Liver (tissue), 9 donors: Measurements from ENCODE around the gene PRRT3. TPM values are rescaled to one million over a fixed set of nuclear protein-coding genes. Genes with fewer than 3 reads are reported as not detected.

Source experiments
- DNase-seq: peaks from one replicate; pipeline ENCODE4 v3.0.0-alpha.2; 2017; ENCODE audit warnings: low spot score
- H3K27ac ChIP-seq, 2 donors: one replicate each; pipeline ENCODE4 v1.7.0; 2013; ENCODE audit warnings: inconsistent platforms in 2 of 2, low read length in 2 of 2, control low read depth in 1 of 2, low read depth in 1 of 2, mild to moderate bottlenecking in 1 of 2
- H3K27me3 ChIP-seq, 4 donors: one replicate each; pipeline versions ENCODE4 v1.6.1 to v1.7.0; 2013; ENCODE audit warnings: low read length in 3 of 4, inconsistent platforms in 1 of 4, mild to moderate bottlenecking in 1 of 4, moderate library complexity in 1 of 4; ENCODE audit not compliant: control insufficient read depth in 4 of 4, insufficient read depth in 4 of 4
- H3K36me3 ChIP-seq, 4 donors: one replicate each; pipeline versions ENCODE4 v1.6.1 to v1.7.0; 2013; ENCODE audit warnings: low read length in 3 of 4, mild to moderate bottlenecking in 3 of 4, low read depth in 1 of 4, moderate library complexity in 1 of 4; ENCODE audit not compliant: control insufficient read depth in 4 of 4, insufficient read depth in 3 of 4
- H3K4me1 ChIP-seq, 4 donors: one replicate each; pipeline versions ENCODE4 v1.6.1 to v1.7.0; 2013; ENCODE audit warnings: low read length in 3 of 4, mild to moderate bottlenecking in 3 of 4, moderate library complexity in 1 of 4; ENCODE audit not compliant: control insufficient read depth in 4 of 4, insufficient read depth in 4 of 4
- H3K4me3 ChIP-seq, 3 donors: one replicate each; pipeline versions ENCODE4 v1.6.1 to v1.7.0; 2013; ENCODE audit warnings: low read length in 3 of 3, control low read depth in 1 of 3, low read depth in 1 of 3, mild to moderate bottlenecking in 1 of 3
- H3K9ac ChIP-seq, 2 donors: one replicate each; pipeline ENCODE4 v1.7.0; 2013; ENCODE audit warnings: low read length in 2 of 2, mild to moderate bottlenecking in 2 of 2, moderate library complexity in 2 of 2, control low read depth in 1 of 2, low read depth in 1 of 2
- H3K9me3 ChIP-seq, 4 donors: one replicate each; pipeline versions ENCODE4 v1.6.1 to v1.7.0; 2013; ENCODE audit warnings: low read length in 3 of 4; ENCODE audit not compliant: control insufficient read depth in 4 of 4
- EGR1 ChIP-seq, 2 donors: IDR thresholded peaks; 2 replicates each; pipeline ENCODE4 v1.6.1; 2016 to 2018; ENCODE audit warnings: antibody characterized with exemption in 2 of 2, low read depth in 2 of 2
- FOXA1 ChIP-seq: IDR thresholded peaks from 2 replicates; pipeline ENCODE4 v1.6.1; 2016; ENCODE audit warnings: antibody characterized with exemption
- FOXA2 ChIP-seq: IDR thresholded peaks from 2 replicates; pipeline ENCODE4 v1.6.1; 2016; ENCODE audit warnings: antibody characterized with exemption
- GABPA ChIP-seq, 2 donors: IDR thresholded peaks in 1 of 2; conservative IDR thresholded peaks in 1 of 2; 2 replicates each; pipeline ENCODE4 v1.6.1; 2016; ENCODE audit warnings: antibody characterized with exemption in 2 of 2, mild to moderate bottlenecking in 1 of 2, moderate library complexity in 1 of 2
- HNF4A ChIP-seq, 2 donors: conservative IDR thresholded peaks; 2 replicates each; pipeline ENCODE4 v1.6.1; 2016; ENCODE audit warnings: antibody characterized with exemption in 2 of 2, mild to moderate bottlenecking in 2 of 2
- HNF4G ChIP-seq: IDR thresholded peaks from 2 replicates; pipeline ENCODE4 v1.6.1; 2016; ENCODE audit warnings: antibody characterized with exemption
- JUND ChIP-seq, 2 donors: IDR thresholded peaks; 2 replicates each; pipeline ENCODE4 v1.6.1; 2016; ENCODE audit warnings: antibody characterized with exemption in 2 of 2
- NR2F2 ChIP-seq: IDR thresholded peaks from 2 replicates; pipeline ENCODE4 v1.6.1; 2016; ENCODE audit warnings: antibody characterized with exemption
- RAD21 ChIP-seq, 2 donors: IDR thresholded peaks; 2 replicates each; pipeline ENCODE4 v1.6.1; 2016; ENCODE audit warnings: antibody characterized with exemption in 2 of 2, mild to moderate bottlenecking in 2 of 2
- RXRA ChIP-seq, 2 donors: IDR thresholded peaks; 2 replicates each; pipeline ENCODE4 v1.6.1; 2017 to 2018; ENCODE audit warnings: antibody characterized with exemption in 2 of 2, mild to moderate bottlenecking in 1 of 2
- SP1 ChIP-seq: IDR thresholded peaks from 2 replicates; pipeline ENCODE4 v1.6.1; 2018; ENCODE audit warnings: antibody characterized with exemption, mild to moderate bottlenecking
- TAF1 ChIP-seq: conservative IDR thresholded peaks from 2 replicates; pipeline ENCODE4 v1.6.1; 2016; ENCODE audit warnings: antibody characterized with exemption, mild to moderate bottlenecking
- YY1 ChIP-seq: IDR thresholded peaks from 2 replicates; pipeline ENCODE4 v1.6.1; 2016; ENCODE audit warnings: antibody characterized with exemption, mild to moderate bottlenecking
- WGBS: extraction: QIAGEN DNeasy Blood & Tissue Kit; methylation state at CpG from one replicate; pipeline ENCODE4 v1.1.7; 2013; 5-methylcytosine and 5-hydroxymethylcytosine counted together
- polyA plus RNA-seq, 2 donors: library from polyadenylated mRNA; stranded (reverse) in 1 of 2; unstranded in 1 of 2; fragments of 200-250 nt in 1 of 2; fragments of >200 nt in 1 of 2; fragmentation: Nextera tagmentation in 1 of 2; extraction: Ambion mirVana in 1 of 2; gene quantifications; one replicate each; pipeline versions ENCODE4 v1.2.1 to v1.2.3, GENCODE V29; 2013 to 2015
- total RNA-seq, 2 donors: library from RNA; depleted of rRNA; stranded (reverse); fragments of >200 nt; gene quantifications; one replicate each; pipeline ENCODE4 v1.2.3, GENCODE V29; 2014
- TF ChIP-seq, protein P1 (sequence below): fragments of 150-350 bp; IDR thresholded peaks from 2 replicates; pipeline ENCODE4 v1.5.1; 2017; ENCODE audit warnings: improper control_type of control experiment, low read depth, low read length; ENCODE audit not compliant: missing input control
- TF ChIP-seq, protein P2 (sequence below): IDR thresholded peaks from 2 replicates; pipeline ENCODE4 v1.6.1; 2016; ENCODE audit warnings: antibody characterized with exemption
- TF ChIP-seq, protein P3 (sequence below): IDR thresholded peaks from 2 replicates; pipeline ENCODE4 v1.6.1; 2016; ENCODE audit warnings: antibody characterized with exemption, mild to moderate bottlenecking
- TF ChIP-seq, protein P4 (sequence below): IDR thresholded peaks from 2 replicates; pipeline ENCODE4 v1.6.1; 2016; ENCODE audit warnings: antibody characterized with exemption
- TF ChIP-seq, protein P5 (sequence below): IDR thresholded peaks from 2 replicates; pipeline ENCODE4 v1.6.1; 2016; ENCODE audit warnings: antibody characterized with exemption
- donor health status: healthy.
- donor health status: healthy.
- donor health status: healthy.
- donor health status: healthy.
- donor health status: healthy.

Gene PRRT3
- total and polyA plus RNA-seq, 4 donors, result 0.14 to 0.79 (median 0.24) TPM

DNA sequence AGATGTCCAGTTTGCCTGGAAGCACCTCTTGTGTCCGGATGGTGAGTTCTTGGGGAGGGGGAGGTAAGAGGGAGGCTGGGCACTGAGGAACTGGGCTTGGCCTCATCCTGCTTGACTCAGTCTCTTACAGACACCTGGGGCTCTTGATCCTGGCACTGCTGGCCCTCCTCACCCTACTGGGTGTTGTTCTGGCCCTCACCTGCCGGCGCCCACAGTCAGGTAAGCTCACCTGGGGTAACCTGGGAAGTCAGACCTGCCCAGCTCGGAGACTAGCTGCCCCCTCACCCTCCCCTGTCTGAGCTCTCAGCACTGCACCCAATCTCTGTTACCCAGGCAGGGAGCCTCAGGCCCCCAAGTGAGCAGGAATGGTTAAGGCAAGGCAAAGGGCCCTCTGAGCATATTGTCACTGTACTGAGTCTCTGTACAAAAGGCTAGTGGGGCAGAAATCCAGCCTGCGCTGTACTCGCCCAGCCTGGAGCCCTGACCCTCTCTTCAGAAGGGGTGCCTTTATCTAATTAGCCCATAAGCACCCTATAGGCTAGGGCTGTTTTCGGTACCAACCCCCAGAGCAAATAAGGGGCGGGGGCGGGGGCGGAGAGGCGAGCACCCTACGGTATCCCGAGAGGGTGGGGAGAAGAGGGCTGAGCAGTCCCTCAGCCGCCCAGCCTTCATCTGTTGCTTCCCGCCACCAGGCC is 37.5 kb downstream of the PRRT3 start:
- Histone ChIP-seq H3K9me3 (no peaks in the 10 kb centered on the region), H3K4me1 (peaks cover 21 to 85% (median 64%) of the 10 kb centered on the region in 4 donors), H3K36me3 (peaks cover 0 to under 1% (median 0%) of the 10 kb centered on the region in 4 donors), H3K4me3 (peak overlapping the region; percentile 16 to 67 (median 60)), H3K27me3 (no peaks in the 10 kb centered on the region), H3K9ac (no peak overlapping the region), H3K27ac (peak overlapping the region; percentile 79 to 89)
- WGBS, result 20% methylated on average over 15 of the region's 15 CpGs
- TF ChIP-seq GABPA (IDR thresholded peaks at IDR 0.05 in 1 of 2, conservative IDR thresholded peaks at IDR 0.05 in 1 of 2) (no peak), NR2F2 (no peak), HNF4G (no peak), FOXA2 (no peak), TAF1 (no peak), SP1 (no peak)
- TF ChIP-seq, protein P1, sequence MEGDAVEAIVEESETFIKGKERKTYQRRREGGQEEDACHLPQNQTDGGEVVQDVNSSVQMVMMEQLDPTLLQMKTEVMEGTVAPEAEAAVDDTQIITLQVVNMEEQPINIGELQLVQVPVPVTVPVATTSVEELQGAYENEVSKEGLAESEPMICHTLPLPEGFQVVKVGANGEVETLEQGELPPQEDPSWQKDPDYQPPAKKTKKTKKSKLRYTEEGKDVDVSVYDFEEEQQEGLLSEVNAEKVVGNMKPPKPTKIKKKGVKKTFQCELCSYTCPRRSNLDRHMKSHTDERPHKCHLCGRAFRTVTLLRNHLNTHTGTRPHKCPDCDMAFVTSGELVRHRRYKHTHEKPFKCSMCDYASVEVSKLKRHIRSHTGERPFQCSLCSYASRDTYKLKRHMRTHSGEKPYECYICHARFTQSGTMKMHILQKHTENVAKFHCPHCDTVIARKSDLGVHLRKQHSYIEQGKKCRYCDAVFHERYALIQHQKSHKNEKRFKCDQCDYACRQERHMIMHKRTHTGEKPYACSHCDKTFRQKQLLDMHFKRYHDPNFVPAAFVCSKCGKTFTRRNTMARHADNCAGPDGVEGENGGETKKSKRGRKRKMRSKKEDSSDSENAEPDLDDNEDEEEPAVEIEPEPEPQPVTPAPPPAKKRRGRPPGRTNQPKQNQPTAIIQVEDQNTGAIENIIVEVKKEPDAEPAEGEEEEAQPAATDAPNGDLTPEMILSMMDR, result no peak
- TF ChIP-seq, protein P2, sequence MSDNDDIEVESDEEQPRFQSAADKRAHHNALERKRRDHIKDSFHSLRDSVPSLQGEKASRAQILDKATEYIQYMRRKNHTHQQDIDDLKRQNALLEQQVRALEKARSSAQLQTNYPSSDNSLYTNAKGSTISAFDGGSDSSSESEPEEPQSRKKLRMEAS, result no peak
- no peak for DNase-seq

DNA sequence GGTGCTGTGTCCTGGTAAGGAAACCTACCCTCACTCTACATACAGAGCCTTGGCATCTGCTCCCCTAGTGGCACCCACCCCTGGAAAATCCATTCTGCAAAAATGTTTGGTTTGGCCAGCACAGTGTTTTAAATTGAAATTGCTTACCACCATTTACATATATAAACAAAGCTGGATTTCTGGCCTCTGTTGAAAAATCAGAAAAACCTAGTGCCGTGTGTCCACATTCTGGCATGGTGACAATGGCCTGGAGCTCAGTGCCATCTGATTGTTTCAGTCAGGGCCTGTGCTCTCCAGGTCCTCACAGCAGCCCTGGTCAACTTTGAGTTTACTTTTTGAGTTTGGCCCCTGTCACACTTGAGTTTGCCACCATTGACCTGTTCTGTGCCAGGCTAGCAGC is 38.2 kb downstream of the PRRT3 start:
- no peaks in the 10 kb centered on the region for H3K9me3 ChIP-seq
- H3K27ac ChIP-seq, result peak overlapping the region; percentile 79 to 89
- no peak overlapping the region for H3K4me3 ChIP-seq
- H3K4me1 ChIP-seq, result peaks cover 22 to 92% (median 69%) of the 10 kb centered on the region in 4 donors
- TF ChIP-seq JUND (IDR thresholded peaks at IDR 0.05), result peak in 1 of 2 donors; percentile 14
- TF ChIP-seq, protein P3, sequence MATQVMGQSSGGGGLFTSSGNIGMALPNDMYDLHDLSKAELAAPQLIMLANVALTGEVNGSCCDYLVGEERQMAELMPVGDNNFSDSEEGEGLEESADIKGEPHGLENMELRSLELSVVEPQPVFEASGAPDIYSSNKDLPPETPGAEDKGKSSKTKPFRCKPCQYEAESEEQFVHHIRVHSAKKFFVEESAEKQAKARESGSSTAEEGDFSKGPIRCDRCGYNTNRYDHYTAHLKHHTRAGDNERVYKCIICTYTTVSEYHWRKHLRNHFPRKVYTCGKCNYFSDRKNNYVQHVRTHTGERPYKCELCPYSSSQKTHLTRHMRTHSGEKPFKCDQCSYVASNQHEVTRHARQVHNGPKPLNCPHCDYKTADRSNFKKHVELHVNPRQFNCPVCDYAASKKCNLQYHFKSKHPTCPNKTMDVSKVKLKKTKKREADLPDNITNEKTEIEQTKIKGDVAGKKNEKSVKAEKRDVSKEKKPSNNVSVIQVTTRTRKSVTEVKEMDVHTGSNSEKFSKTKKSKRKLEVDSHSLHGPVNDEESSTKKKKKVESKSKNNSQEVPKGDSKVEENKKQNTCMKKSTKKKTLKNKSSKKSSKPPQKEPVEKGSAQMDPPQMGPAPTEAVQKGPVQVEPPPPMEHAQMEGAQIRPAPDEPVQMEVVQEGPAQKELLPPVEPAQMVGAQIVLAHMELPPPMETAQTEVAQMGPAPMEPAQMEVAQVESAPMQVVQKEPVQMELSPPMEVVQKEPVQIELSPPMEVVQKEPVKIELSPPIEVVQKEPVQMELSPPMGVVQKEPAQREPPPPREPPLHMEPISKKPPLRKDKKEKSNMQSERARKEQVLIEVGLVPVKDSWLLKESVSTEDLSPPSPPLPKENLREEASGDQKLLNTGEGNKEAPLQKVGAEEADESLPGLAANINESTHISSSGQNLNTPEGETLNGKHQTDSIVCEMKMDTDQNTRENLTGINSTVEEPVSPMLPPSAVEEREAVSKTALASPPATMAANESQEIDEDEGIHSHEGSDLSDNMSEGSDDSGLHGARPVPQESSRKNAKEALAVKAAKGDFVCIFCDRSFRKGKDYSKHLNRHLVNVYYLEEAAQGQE, result peak; percentile 25
- TF ChIP-seq, protein P1, result no peak
- TF ChIP-seq NR2F2, result no peak
- TF ChIP-seq RXRA (IDR thresholded peaks at IDR 0.05), result peak; percentile 58 to 80
- TF ChIP-seq SP1, result peak; percentile 67
- no peak for TF ChIP-seq HNF4G
- no peak for TF ChIP-seq GABPA (IDR thresholded peaks at IDR 0.05 in 1 of 2, conservative IDR thresholded peaks at IDR 0.05 in 1 of 2)
- peak; percentile 59 for TF ChIP-seq YY1
- TF ChIP-seq, protein P2, result no peak
- TF ChIP-seq, protein P4, sequence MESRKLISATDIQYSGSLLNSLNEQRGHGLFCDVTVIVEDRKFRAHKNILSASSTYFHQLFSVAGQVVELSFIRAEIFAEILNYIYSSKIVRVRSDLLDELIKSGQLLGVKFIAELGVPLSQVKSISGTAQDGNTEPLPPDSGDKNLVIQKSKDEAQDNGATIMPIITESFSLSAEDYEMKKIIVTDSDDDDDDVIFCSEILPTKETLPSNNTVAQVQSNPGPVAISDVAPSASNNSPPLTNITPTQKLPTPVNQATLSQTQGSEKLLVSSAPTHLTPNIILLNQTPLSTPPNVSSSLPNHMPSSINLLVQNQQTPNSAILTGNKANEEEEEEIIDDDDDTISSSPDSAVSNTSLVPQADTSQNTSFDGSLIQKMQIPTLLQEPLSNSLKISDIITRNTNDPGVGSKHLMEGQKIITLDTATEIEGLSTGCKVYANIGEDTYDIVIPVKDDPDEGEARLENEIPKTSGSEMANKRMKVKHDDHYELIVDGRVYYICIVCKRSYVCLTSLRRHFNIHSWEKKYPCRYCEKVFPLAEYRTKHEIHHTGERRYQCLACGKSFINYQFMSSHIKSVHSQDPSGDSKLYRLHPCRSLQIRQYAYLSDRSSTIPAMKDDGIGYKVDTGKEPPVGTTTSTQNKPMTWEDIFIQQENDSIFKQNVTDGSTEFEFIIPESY, result no peak
- TF ChIP-seq, protein P5, sequence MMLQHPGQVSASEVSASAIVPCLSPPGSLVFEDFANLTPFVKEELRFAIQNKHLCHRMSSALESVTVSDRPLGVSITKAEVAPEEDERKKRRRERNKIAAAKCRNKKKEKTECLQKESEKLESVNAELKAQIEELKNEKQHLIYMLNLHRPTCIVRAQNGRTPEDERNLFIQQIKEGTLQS, result no peak
- peak; percentile 28 for TF ChIP-seq FOXA2
- peak; percentile 49 to 64 for TF ChIP-seq HNF4A (conservative IDR thresholded peaks at IDR 0.05)
- no peak for TF ChIP-seq EGR1 (IDR thresholded peaks at IDR 0.05; ENCODE audit: low read depth in 2 of 2)
- TF ChIP-seq RAD21 (IDR thresholded peaks at IDR 0.05), result peak; percentile 22 to 30
- no peak for TF ChIP-seq TAF1
- TF ChIP-seq FOXA1, result no peak
- no peaks in the 10 kb centered on the region for H3K36me3 ChIP-seq
- H3K9ac ChIP-seq, result no peak overlapping the region
- WGBS, result 18% methylated on average over 1 of the region's 1 CpG
- DNase-seq, result no peak
- no peaks in the 10 kb centered on the region for H3K27me3 ChIP-seq
